ENCODE results near the gene NKAIN2. TPM values are rescaled to one million over a fixed set of nuclear protein-coding genes. Genes with fewer than 3 reads are reported as not detected.
"Not testable (repeated sequence)": the region's sequence is repeated elsewhere in the genome, so short reads cannot be mapped to it uniquely, and the experiment has no call there.

The NKAIN2 gene
- total RNA-seq, 1 experiment from 2014 or later: not detected

GRCh38 chr6:124737804-124738203 is 934.1 kb downstream of the NKAIN2 start:
- not testable (repeated sequence) for H3K36me3 ChIP-seq; H3K27ac ChIP-seq; H3K27me3 ChIP-seq; DNase-seq; H3K4me1 ChIP-seq; H3K9me3 ChIP-seq (replicated peaks); H3K4me3 ChIP-seq

DNA sequence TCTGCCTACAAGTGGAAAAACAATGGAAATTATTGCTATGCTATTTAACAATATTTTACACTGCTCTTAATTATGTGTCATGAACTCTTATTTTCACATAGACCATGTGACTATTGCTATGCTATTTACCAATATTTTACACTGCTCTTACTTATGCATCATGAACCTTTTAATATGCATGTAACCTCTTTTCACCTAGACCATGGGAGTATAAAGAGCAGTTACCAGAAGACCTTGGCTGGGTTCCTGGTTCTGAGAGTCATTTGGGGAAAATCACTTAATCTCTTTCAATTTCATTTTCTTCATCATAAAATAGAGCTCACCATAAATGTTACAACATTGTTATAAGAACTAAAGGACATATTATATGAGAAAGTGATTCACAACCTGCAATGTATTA is 934.8 kb downstream of the NKAIN2 start:
- Histone ChIP-seq H3K27me3 (no peaks in the 10 kb centered on the region), H3K4me3 (no peak overlapping the region), H3K27ac (no peak overlapping the region), H3K4me1 (no peaks in the 10 kb centered on the region), H3K36me3 (no peaks in the 10 kb centered on the region), H3K9me3 (replicated peaks) (no peaks in the 10 kb centered on the region)
- DNase-seq: no peak

DNA sequence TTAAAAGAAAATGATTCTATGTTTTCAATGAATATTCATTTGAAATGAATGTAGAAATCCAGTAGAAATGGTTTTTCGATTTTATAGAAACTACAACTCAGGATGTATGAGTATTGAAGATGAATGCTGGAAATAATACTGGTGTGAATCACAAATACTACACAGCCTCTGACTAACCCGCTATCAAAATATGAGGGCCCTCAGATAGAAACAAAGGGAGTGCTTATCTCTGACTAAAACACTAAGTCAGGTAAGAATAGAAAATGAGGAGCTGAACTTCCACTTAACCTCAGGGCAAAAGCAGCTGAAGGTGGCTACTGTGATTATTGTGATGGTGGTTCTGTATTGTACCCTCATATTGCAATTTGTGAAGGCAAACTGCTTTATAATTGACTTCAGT is 937.7 kb downstream of the NKAIN2 start:
- H3K9me3 ChIP-seq (replicated peaks): no peaks in the 10 kb centered on the region
- no peaks in the 10 kb centered on the region for H3K36me3 ChIP-seq
- no peaks in the 10 kb centered on the region for H3K27me3 ChIP-seq
- H3K4me3 ChIP-seq: no peak overlapping the region
- no peak for DNase-seq
- no peak overlapping the region for H3K27ac ChIP-seq
- H3K4me1 ChIP-seq: no peaks in the 10 kb centered on the region

GRCh38 chr6:124742971-124743370 is 939.3 kb downstream of the NKAIN2 start:
- Histone ChIP-seq H3K4me1 (no peaks in the 10 kb centered on the region), H3K27me3 (no peaks in the 10 kb centered on the region), H3K27ac (no peak overlapping the region), H3K4me3 (no peak overlapping the region), H3K36me3 (no peaks in the 10 kb centered on the region), H3K9me3 (replicated peaks) (no peaks in the 10 kb centered on the region)
- no peak for DNase-seq

DNA sequence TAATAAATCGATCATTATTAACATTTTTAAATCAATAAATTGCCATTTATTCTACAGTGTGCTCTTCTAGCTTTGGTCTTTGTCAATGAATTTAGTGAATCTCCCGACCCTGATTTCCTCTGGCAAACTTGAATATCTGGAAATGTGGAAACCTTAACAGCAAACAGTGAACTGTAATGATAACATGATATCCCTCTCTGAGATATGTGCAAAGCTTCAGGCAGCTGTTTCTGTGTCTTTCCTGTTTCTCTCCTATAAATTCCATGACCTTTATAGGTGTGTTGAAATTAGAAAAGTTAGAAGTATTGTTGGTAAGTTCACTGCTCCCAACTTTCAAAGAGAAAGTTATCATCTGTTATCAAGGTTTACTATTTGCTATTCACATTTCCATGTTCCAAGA is 939.8 kb downstream of the NKAIN2 start:
- Histone ChIP-seq H3K27me3 (no peaks in the 10 kb centered on the region), H3K4me3 (no peak overlapping the region), H3K36me3 (no peaks in the 10 kb centered on the region), H3K27ac (no peak overlapping the region), H3K9me3 (replicated peaks) (no peaks in the 10 kb centered on the region), H3K4me1 (no peaks in the 10 kb centered on the region)
- DNase-seq: no peak

GRCh38 chr6:124747349-124747748 is 943.7 kb downstream of the NKAIN2 start:
- H3K27ac ChIP-seq: no peak overlapping the region
- no peaks in the 10 kb centered on the region for H3K36me3 ChIP-seq
- H3K4me1 ChIP-seq: no peaks in the 10 kb centered on the region
- no peak for DNase-seq
- H3K27me3 ChIP-seq: no peaks in the 10 kb centered on the region
- no peaks in the 10 kb centered on the region for H3K9me3 ChIP-seq (replicated peaks)
- no peak overlapping the region for H3K4me3 ChIP-seq

GRCh38 chr6:124748778-124749177 is 945.1 kb downstream of the NKAIN2 start:
- DNase-seq: no peak

GRCh38 chr6:124753001-124753400 is 949.3 kb downstream of the NKAIN2 start:
- Histone ChIP-seq H3K9me3 (replicated peaks) (no peaks in the 10 kb centered on the region), H3K4me1 (no peaks in the 10 kb centered on the region), H3K27ac (no peak overlapping the region), H3K36me3 (no peaks in the 10 kb centered on the region), H3K27me3 (no peaks in the 10 kb centered on the region), H3K4me3 (no peak overlapping the region)
- DNase-seq: no peak

More at GRCh38 chr6:124748778-124749177, 945.1 kb downstream of the NKAIN2 start:
- no peaks in the 10 kb centered on the region for H3K27me3 ChIP-seq
- H3K36me3 ChIP-seq: no peaks in the 10 kb centered on the region
- H3K27ac ChIP-seq: no peak overlapping the region
- H3K4me1 ChIP-seq: no peaks in the 10 kb centered on the region
- H3K4me3 ChIP-seq: no peak overlapping the region
- H3K9me3 ChIP-seq (replicated peaks): no peaks in the 10 kb centered on the region

- no peak for DNase-seq
- Histone ChIP-seq H3K4me3 (no peak overlapping the region), H3K4me1 (no peaks in the 10 kb centered on the region), H3K9me3 (replicated peaks) (no peaks in the 10 kb centered on the region), H3K27me3 (no peaks in the 10 kb centered on the region), H3K27ac (no peak overlapping the region), H3K36me3 (no peaks in the 10 kb centered on the region)
Observed at GRCh38 chr6:124753562-124754105, 950.0 kb downstream of the NKAIN2 start.

DNA sequence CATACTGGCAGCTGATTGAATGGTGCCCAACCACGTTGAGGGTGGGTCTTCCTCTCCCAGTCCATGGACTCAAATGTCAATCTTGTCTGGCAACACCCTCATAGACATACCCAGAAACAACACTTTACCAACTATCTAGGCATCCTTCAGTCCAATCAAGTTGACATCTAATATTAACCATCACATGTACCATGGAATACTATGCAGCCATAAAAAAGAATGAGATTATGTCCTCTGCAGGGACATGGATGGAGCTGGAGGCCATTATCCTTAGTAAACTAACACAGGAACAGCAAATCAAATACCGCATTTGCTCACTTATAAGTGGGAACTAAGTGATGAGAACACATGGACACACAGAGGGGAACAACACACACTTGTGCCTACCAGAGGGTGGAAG is 951.7 kb downstream of the NKAIN2 start:
- no peak overlapping the region for H3K27ac ChIP-seq
- no peaks in the 10 kb centered on the region for H3K27me3 ChIP-seq
- H3K36me3 ChIP-seq: no peaks in the 10 kb centered on the region
- H3K4me1 ChIP-seq: no peaks in the 10 kb centered on the region
- DNase-seq: no peak
- H3K9me3 ChIP-seq (replicated peaks): no peaks in the 10 kb centered on the region
- H3K4me3 ChIP-seq: no peak overlapping the region

DNA sequence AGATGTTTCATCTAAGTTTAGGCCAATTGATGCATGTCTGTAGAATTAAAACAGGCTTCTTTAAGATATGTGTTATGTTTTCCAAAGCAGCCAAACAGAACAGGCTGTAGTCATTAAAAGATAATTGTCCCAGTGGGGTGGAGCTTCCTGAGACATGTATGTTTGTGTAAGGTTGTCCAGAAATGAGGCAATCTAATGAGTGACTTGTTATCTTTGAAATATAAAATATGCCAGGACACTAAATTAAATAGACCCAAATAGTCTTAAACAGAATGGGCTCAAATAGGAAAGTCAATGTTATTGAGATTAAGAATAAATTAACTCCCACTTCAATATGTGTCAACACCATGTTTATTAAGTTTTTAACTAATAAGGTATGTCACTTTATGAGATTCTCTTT is 953.9 kb downstream of the NKAIN2 start:
- no peak for DNase-seq
- H3K4me1 ChIP-seq: no peaks in the 10 kb centered on the region
- H3K27me3 ChIP-seq: no peaks in the 10 kb centered on the region
- no peak overlapping the region for H3K27ac ChIP-seq
- H3K4me3 ChIP-seq: no peak overlapping the region
- no peaks in the 10 kb centered on the region for H3K36me3 ChIP-seq
- H3K9me3 ChIP-seq (replicated peaks): no peaks in the 10 kb centered on the region

- Histone ChIP-seq H3K36me3 (no peaks in the 10 kb centered on the region), H3K4me3 (no peak overlapping the region), H3K9me3 (replicated peaks) (no peaks in the 10 kb centered on the region), H3K4me1 (no peaks in the 10 kb centered on the region), H3K27me3 (no peaks in the 10 kb centered on the region), H3K27ac (no peak overlapping the region)
- no peak for DNase-seq
Observed at GRCh38 chr6:124758663-124759062, 955.0 kb downstream of the NKAIN2 start.

DNA sequence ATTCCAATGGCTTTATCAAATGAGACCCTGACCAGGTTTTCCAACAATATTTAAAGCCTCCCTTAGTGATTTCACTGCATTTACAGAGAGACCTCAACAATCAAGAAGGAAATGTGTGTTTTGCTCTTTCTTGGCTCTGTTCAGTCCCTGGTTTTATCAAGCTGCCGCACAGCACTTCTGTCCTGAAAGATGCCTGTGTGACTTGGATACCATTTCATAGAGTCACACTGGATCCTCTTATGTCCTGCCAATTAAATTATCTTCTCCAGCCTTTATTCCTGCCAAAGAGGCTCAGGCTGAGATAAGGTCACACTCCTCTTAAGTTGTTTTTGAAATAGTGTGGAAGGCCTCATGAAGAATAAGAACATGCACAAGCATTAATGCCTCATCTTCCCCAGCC is 961.6 kb downstream of the NKAIN2 start:
- DNase-seq: no peak
- Histone ChIP-seq H3K9me3 (replicated peaks) (no peaks in the 10 kb centered on the region), H3K27me3 (no peaks in the 10 kb centered on the region), H3K4me1 (no peaks in the 10 kb centered on the region), H3K4me3 (no peak overlapping the region), H3K27ac (no peak overlapping the region), H3K36me3 (no peaks in the 10 kb centered on the region)

GRCh38 chr6:124768224-124768623 is 964.6 kb downstream of the NKAIN2 start:
- no peaks in the 10 kb centered on the region for H3K36me3 ChIP-seq
- H3K27ac ChIP-seq: no peak overlapping the region
- H3K9me3 ChIP-seq (replicated peaks): no peaks in the 10 kb centered on the region
- no peak for DNase-seq
- no peaks in the 10 kb centered on the region for H3K27me3 ChIP-seq
- H3K4me3 ChIP-seq: no peak overlapping the region
- no peaks in the 10 kb centered on the region for H3K4me1 ChIP-seq

GRCh38 chr6:124769811-124770544 is 966.3 kb downstream of the NKAIN2 start:
- Histone ChIP-seq H3K9me3 (replicated peaks) (no peaks in the 10 kb centered on the region), H3K4me3 (no peak overlapping the region), H3K4me1 (no peaks in the 10 kb centered on the region)

DNA sequence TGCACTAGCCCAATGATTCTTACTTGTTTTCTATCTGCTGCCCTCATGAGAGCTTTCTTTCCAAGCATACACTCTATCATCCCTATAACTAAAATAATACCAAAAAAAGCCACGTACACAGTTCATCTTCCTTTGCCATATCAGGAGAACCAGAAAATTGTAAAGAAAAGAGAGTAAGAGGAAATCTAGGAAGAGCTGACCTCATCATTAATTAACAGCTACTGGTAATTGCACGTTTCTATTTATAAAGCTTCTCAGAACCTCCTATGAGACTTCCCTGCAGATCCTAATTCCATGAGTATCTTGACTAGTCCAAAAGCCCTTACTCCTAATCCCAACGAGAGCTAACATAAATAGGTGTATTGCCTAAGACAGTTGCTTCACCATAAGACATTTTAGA is 967.1 kb downstream of the NKAIN2 start:
- Histone ChIP-seq H3K36me3 (no peaks in the 10 kb centered on the region), H3K4me1 (no peaks in the 10 kb centered on the region), H3K9me3 (replicated peaks) (no peaks in the 10 kb centered on the region), H3K27me3 (no peaks in the 10 kb centered on the region), H3K4me3 (no peak overlapping the region), H3K27ac (no peak overlapping the region)
- no peak for DNase-seq

More at GRCh38 chr6:124769811-124770544, 966.3 kb downstream of the NKAIN2 start:
- Histone ChIP-seq H3K36me3 (no peaks in the 10 kb centered on the region), H3K27ac (no peak overlapping the region), H3K27me3 (no peaks in the 10 kb centered on the region)
- peak in 1 of 2 experiments; percentile 2 for DNase-seq

All from SJCRH30 (cell line).